ENCODE data around the gene COX20. TPM values are rescaled to one million over a fixed set of nuclear protein-coding genes. Genes with fewer than 3 reads are reported as not detected.

Gene COX20
- total RNA-seq, 1 donor from 2014 or later, result 22.8 TPM

DNA sequence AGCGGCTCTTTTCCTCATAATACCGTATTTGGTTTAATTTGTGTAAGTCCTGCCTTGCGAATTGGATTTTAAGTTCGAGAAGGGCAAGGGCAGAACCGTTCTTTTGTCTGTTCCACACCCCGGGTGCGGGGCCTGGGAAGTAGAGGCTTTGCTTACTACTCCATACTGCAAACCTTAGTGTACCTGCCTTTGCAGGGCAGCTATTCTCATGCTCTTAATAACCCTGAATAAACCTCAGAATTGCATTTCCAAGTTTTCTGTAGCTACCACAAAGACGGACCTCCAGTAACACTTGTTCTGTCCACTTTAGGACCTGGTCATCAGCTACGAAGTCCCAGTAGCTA lies 29.5 kb downstream of the COX20 start:
- TF ChIP-seq, protein P1, sequence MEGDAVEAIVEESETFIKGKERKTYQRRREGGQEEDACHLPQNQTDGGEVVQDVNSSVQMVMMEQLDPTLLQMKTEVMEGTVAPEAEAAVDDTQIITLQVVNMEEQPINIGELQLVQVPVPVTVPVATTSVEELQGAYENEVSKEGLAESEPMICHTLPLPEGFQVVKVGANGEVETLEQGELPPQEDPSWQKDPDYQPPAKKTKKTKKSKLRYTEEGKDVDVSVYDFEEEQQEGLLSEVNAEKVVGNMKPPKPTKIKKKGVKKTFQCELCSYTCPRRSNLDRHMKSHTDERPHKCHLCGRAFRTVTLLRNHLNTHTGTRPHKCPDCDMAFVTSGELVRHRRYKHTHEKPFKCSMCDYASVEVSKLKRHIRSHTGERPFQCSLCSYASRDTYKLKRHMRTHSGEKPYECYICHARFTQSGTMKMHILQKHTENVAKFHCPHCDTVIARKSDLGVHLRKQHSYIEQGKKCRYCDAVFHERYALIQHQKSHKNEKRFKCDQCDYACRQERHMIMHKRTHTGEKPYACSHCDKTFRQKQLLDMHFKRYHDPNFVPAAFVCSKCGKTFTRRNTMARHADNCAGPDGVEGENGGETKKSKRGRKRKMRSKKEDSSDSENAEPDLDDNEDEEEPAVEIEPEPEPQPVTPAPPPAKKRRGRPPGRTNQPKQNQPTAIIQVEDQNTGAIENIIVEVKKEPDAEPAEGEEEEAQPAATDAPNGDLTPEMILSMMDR (IDR thresholded peaks at IDR 0.05), result no peak
- no peak for ATAC-seq
- H3K27me3 ChIP-seq (ENCODE audit: low read depth), result no peaks in the 10 kb centered on the region
- no peak for DNase-seq
- intact Hi-C loops (cut with DNase I), result no loop called here
- peak overlapping the region; percentile 100 for H3K27ac ChIP-seq
- peaks cover 11% of the 10 kb centered on the region for H3K36me3 ChIP-seq
- H3K4me1 ChIP-seq, result peaks cover 35% of the 10 kb centered on the region
- H3K9me3 ChIP-seq, result no peaks in the 10 kb centered on the region
- peak overlapping the region; percentile 94 for H3K4me3 ChIP-seq

- no peak for ATAC-seq
These were observed 30.4 kb downstream of the COX20 start for GRCh38 chr1:244865820-244866219.

DNA sequence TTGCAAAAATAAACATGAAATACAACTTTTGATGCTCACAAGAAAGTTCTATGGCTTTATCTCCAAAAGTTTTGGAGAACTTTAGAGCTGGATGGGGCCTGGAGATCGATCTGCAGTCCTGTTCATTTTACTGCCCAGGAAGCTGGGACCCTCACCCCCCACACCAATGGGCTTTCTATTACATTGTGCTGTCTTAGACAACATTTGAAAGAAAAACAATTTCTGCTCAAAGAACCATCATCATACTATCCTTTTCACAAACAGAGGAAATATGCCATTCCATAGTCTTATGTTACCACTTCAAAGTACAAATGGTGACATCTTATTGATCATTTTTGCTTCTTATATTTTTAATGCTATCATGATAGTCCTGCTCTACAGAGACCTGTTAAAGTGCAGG lies 30.9 kb downstream of the COX20 start:
- no peak for DNase-seq
- no peak for ATAC-seq
- Histone ChIP-seq H3K27me3 (ENCODE audit: low read depth) (no peaks in the 10 kb centered on the region), H3K36me3 (no peaks in the 10 kb centered on the region), H3K4me3 (no peak overlapping the region), H3K27ac (no peak overlapping the region), H3K9me3 (no peaks in the 10 kb centered on the region), H3K4me1 (peaks cover 21% of the 10 kb centered on the region)
- TF ChIP-seq, protein P1 (IDR thresholded peaks at IDR 0.05), result no peak
- intact Hi-C loops (cut with DNase I), result no loop called here

More at GRCh38 chr1:244865820-244866219, 30.4 kb downstream of the COX20 start:
- Histone ChIP-seq H3K9me3 (no peaks in the 10 kb centered on the region), H3K27me3 (ENCODE audit: low read depth) (no peaks in the 10 kb centered on the region), H3K27ac (peak overlapping the region; percentile 100), H3K36me3 (peaks cover 3% of the 10 kb centered on the region), H3K4me1 (peaks cover 26% of the 10 kb centered on the region), H3K4me3 (peak overlapping the region; percentile 94)
- TF ChIP-seq, protein P1 (IDR thresholded peaks at IDR 0.05), result no peak
- intact Hi-C loops (cut with DNase I), result no loop called here
- DNase-seq, result no peak

- Histone ChIP-seq H3K4me3 (no peak overlapping the region), H3K27ac (no peak overlapping the region), H3K27me3 (ENCODE audit: low read depth) (no peaks in the 10 kb centered on the region), H3K36me3 (no peaks in the 10 kb centered on the region), H3K4me1 (peaks cover 13% of the 10 kb centered on the region), H3K9me3 (no peaks in the 10 kb centered on the region)
- intact Hi-C loops (cut with DNase I), result no loop called here
- DNase-seq, result no peak
- TF ChIP-seq, protein P1 (IDR thresholded peaks at IDR 0.05), result no peak
- ATAC-seq, result no peak
These were observed 33.3 kb downstream of the COX20 start for GRCh38 chr1:244868484-244869363.

DNA sequence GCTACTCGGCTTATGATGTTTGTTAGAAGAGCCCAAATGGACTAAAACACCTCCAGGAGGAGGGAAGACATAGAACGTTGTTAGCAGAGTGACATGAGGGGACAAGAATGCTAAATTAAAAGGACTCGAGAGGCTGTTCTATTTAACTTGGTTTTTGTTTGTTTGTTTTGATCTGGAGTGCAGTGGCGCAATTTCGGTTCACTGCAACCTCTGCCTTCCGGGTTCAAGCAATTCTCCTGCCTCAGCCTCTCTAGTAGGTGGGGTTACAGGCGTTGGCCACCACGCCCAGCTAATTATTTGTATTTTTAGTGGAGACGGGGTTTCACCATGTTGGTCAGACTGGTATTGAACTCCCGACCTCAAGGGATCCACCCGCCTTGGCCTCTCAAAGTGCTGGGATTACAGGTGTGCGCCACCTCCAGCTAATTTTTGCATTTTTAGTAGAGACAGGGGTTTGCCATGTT lies 33.9 kb downstream of the COX20 start:
- Histone ChIP-seq H3K27ac (no peak overlapping the region), H3K9me3 (no peaks in the 10 kb centered on the region), H3K27me3 (ENCODE audit: low read depth) (no peaks in the 10 kb centered on the region), H3K4me1 (peaks cover 13% of the 10 kb centered on the region), H3K36me3 (no peaks in the 10 kb centered on the region), H3K4me3 (no peak overlapping the region)
- intact Hi-C loops (cut with DNase I), result no loop called here
- TF ChIP-seq, protein P1 (IDR thresholded peaks at IDR 0.05), result no peak
- ATAC-seq, result peak in 1 of 2 donors; percentile 23
- no peak for DNase-seq
